Left ventricle myocardium superior (tissue), 1 donor: ENCODE measurements around the gene KCTD15. TPM values are rescaled to one million over a fixed set of nuclear protein-coding genes. Genes with fewer than 3 reads are reported as not detected.

Source experiments
- total RNA-seq: library from RNA; stranded (reverse); fragmentation: NEBNext Ultra II Directional; extraction: Animal tissue kit (Norgen Biotek cat#: 25700); gene quantifications from one replicate; pipeline ENCODE4 v1.2.1, GENCODE V29; 2021
- donor health status: DM: no; HTN: yes; CAD: no; lungs with severe emphysema.

The KCTD15 gene
- total RNA-seq, 1 donor from 2014 or later: 9.6 TPM

Other genes starting within 250 kb of the KCTD15 start
- not detected for gene CHST8, start 174.9 kb upstream of the KCTD15 start, total RNA-seq